Lower leg skin (tissue), 4 donors: ENCODE data around the gene MEGF8. TPM values are rescaled to one million over a fixed set of nuclear protein-coding genes. Genes with fewer than 3 reads are reported as not detected.

Experiments
- DNase-seq, 2 donors: peaks; one replicate each; pipeline ENCODE4 v3.0.0-alpha.2; 2019; ENCODE audit warnings: low spot score in 2 of 2
- H3K4me3 ChIP-seq: fragments of 200-600 bp; sonication (generic); 2 replicates; pipeline ENCODE4 v1.5.1; 2017; ENCODE audit warnings: mild to moderate bottlenecking, low read depth; ENCODE audit not compliant: poor library complexity, severe bottlenecking
- POLR2A ChIP-seq, 2 donors: fragments of 450-650 bp; IDR thresholded peaks; one replicate each; pipeline ENCODE4 v1.6.1; 2016 to 2017; ENCODE audit warnings: antibody characterized with exemption in 2 of 2, mild to moderate bottlenecking in 1 of 2, moderate library complexity in 1 of 2
- WGBS, 2 donors: methylation state at CpG; one replicate each; pipeline ENCODE4 v1.1.5; 2018; 5-methylcytosine and 5-hydroxymethylcytosine counted together
- intact Hi-C: fragments of 100-400 bp; cut with DNase I; formaldehyde crosslinking; loops from one replicate; pipeline ENCODE4 v1.15.0; 2023; ENCODE audit warnings: low total_unique reads
- total RNA-seq, 4 donors: library from RNA; depleted of rRNA; stranded (reverse); fragments of >200 nt; gene quantifications; one replicate each; pipeline ENCODE4 v1.1.0, GENCODE V29; 2016
- TF ChIP-seq, protein P1 (sequence below), 3 donors: fragments of 450-650 bp; IDR thresholded peaks; one replicate each; pipeline ENCODE4 v1.5.1; 2016; ENCODE audit warnings: antibody characterized with exemption in 3 of 3, mild to moderate bottlenecking in 3 of 3, moderate library complexity in 2 of 3

Gene MEGF8
- total RNA-seq, 4 donors from 2014 or later, result 6.1 to 14.1 (median 12.0) TPM

GRCh38 chr19:42285541-42285941 is 39.9 kb upstream of the MEGF8 start:
- H3K4me3 ChIP-seq, result no peak overlapping the region
- WGBS, 2 donors, result 31 to 32% methylated on average over 5 of the region's 5 CpGs
- peak in 1 of 2 donors; percentile 83 for DNase-seq
- intact Hi-C loops, result no loop called here
- TF ChIP-seq POLR2A (IDR thresholded peaks at IDR 0.05), result no peak

GRCh38 chr19:42285988-42286348 is 39.5 kb upstream of the MEGF8 start:
- peak in 1 of 2 donors; percentile 87 for DNase-seq
- no peak overlapping the region for H3K4me3 ChIP-seq
- 15 to 19% methylated on average over 6 of the region's 6 CpGs for WGBS, 2 donors
- intact Hi-C loops, result no loop called here
- TF ChIP-seq, protein P1, sequence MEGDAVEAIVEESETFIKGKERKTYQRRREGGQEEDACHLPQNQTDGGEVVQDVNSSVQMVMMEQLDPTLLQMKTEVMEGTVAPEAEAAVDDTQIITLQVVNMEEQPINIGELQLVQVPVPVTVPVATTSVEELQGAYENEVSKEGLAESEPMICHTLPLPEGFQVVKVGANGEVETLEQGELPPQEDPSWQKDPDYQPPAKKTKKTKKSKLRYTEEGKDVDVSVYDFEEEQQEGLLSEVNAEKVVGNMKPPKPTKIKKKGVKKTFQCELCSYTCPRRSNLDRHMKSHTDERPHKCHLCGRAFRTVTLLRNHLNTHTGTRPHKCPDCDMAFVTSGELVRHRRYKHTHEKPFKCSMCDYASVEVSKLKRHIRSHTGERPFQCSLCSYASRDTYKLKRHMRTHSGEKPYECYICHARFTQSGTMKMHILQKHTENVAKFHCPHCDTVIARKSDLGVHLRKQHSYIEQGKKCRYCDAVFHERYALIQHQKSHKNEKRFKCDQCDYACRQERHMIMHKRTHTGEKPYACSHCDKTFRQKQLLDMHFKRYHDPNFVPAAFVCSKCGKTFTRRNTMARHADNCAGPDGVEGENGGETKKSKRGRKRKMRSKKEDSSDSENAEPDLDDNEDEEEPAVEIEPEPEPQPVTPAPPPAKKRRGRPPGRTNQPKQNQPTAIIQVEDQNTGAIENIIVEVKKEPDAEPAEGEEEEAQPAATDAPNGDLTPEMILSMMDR (IDR thresholded peaks at IDR 0.05), result no peak

- 18 to 27% methylated on average over 13 of the region's 13 CpGs for WGBS, 2 donors
- DNase-seq, result peak in 1 of 2 donors; percentile 89
- TF ChIP-seq, protein P1 (IDR thresholded peaks at IDR 0.05), result no peak
- TF ChIP-seq POLR2A (IDR thresholded peaks at IDR 0.05), result no peak
- H3K4me3 ChIP-seq, result no peak overlapping the region
- intact Hi-C loops, result no loop called here
Measured at GRCh38 chr19:42286349-42287016, 39.0 kb upstream of the MEGF8 start.

DNA sequence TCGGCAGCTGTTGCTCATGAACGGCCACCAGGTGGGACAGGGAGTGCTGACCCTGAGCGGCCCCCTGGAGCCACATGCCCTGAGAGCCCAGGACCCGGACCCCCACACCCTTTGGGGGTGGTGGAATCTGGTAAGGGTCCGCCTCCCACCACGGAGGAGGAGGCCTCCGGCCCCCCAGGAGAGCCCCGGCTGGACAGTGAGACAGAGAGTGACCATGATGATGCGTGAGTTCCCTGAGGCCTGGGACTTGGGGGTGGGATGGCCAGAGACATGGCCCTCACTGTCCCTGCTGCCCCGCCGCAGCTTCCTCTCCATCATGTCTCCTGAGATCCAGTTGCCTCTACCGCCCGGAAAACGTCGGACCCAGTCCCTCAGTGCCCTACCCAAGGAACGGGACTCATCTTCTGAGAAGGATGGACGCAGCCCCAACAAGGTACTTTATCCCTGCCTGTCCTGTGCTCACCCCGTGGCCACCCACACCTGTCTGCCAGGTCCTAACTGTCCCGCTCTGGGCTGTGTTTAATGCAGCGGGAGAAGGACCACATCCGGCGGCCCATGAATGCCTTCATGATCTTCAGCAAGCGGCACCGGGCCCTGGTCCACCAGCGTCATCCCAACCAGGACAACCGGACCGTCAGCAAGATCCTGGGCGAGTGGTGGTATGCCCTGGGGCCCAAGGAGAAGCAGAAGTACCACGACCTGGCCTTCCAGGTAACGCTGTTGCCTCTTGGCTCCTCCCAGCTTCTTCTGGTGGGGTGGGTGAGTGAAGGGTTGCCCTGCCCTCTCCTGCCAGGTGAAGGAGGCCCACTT is 38.2 kb upstream of the MEGF8 start:
- 86 to 88% methylated on average over 23 to 25 of the region's 30 CpGs for WGBS, 2 donors
- intact Hi-C loops, result no loop called here
- H3K4me3 ChIP-seq, result no peak overlapping the region
- no peak for TF ChIP-seq POLR2A (IDR thresholded peaks at IDR 0.05)
- TF ChIP-seq, protein P1 (IDR thresholded peaks at IDR 0.05), result no peak
- DNase-seq, result peak in 1 of 2 donors; percentile 85

- intact Hi-C loops, result no loop called here
- peak in 1 of 2 donors; percentile 84 for DNase-seq
- TF ChIP-seq, protein P1 (IDR thresholded peaks at IDR 0.05), result no peak
- no peak for TF ChIP-seq POLR2A (IDR thresholded peaks at IDR 0.05)
- whole genome bisulfite sequencing, 2 donors, result 85 to 91% methylated on average over 10 of the region's 10 CpGs
- no peak overlapping the region for H3K4me3 ChIP-seq
Measured at GRCh38 chr19:42287827-42288107, 37.7 kb upstream of the MEGF8 start.

- WGBS, 2 donors, result 82 to 85% methylated on average over 4 of the region's 4 CpGs
- TF ChIP-seq POLR2A (IDR thresholded peaks at IDR 0.05), result no peak
- TF ChIP-seq, protein P1 (IDR thresholded peaks at IDR 0.05), result no peak
- intact Hi-C loops, result no loop called here
Measured at GRCh38 chr19:42288387-42288786, 37.0 kb upstream of the MEGF8 start.

More at GRCh38 chr19:42288387-42288786, 37.0 kb upstream of the MEGF8 start:
- no peak for DNase-seq
- H3K4me3 ChIP-seq, result no peak overlapping the region
